CD1c-positive myeloid dendritic cell (primary cell): Measurements from ENCODE around the gene MARS1.

Experiments used
- DNase-seq: peaks from one replicate; pipeline ENCODE4 v3.0.0-alpha.2; 2016; ENCODE audit errors: extremely low spot score

MARS1 gene

DNA sequence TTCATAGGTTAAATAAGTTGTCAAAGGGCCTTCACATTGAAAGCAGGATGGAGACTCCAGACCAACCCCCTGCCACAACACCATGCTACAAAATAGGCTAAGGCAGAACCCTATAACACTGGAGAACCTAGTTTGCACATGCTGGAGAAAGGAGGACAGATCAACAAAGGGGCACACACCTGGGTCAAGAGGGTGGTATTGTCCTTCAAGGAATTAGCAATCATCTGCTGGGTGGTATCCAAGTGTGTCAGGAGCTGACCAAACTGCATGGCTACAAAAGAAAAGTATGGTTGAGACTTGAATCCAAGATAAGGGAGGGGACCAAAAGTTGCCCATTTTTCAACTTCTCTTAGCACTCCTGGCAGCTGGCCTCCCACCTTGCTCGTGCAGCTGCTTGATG is 44.0 kb downstream of the MARS1 start:
- DNase-seq: no peak

DNA sequence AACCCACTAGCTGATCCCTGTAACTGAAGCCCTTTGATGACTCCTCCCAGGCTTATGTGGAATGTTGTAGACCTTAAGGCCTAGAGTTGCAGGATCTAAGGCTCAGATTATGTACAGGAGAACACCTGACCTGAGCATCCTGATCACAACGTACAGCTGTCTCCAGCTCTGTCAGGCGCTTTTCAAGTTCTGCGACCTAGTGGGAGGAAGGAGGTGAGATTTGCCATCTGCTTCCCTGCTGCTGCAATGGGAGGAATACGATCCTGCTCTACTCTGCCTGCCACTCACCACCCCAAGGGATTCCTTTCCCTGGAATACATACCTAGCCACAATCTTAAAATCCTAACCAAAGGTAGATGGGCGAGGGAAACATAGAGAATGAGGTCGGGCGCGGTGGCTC is 45.2 kb downstream of the MARS1 start:
- DNase-seq: no peak

DNA sequence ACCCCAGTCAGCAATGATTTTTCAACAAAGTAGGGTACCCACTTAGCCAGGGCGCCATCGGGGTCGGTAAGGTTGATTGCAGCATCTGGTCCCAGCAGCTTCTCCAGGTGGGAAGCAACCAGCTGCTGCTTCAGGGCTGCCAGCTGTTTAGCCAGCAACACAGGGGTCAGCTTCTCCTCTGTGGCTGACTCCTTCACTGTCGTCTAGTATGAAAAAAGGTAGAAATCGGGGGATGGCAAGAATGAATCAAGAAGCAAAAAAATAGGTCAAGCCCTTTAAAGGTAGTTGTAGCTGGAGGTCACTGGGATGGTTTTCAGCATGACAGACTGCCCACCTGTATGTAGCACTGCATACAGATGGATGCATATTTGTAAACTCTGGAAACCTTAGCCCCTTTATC is 46.4 kb downstream of the MARS1 start:
- no peak for DNase-seq

DNA sequence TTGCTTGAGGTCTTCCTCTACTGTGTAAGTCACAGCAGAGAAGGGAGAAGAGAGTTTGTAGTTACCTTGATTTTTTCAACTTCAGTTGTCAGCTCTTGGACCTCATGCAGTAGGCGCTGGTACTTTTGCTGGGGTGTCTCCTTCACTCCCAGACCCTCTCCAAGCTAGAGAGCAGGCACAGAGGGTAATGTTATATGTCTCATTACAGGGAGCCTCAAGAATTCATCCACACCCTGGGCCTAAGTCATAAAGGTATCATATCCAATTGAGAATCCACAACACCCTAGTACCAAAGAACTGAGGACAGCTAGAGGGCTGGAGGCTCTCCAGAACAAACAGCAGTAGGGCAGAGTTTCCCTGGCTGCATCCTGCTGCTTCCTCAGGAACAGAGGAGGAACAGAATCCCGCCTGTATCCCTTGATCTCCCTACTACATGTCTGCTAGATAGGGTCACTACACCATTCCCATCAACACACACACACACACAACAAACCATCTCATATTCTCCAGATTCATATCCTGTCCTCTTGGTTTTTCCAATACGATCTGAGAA is 47.2 kb downstream of the MARS1 start:
- DNase-seq: no peak

DNA sequence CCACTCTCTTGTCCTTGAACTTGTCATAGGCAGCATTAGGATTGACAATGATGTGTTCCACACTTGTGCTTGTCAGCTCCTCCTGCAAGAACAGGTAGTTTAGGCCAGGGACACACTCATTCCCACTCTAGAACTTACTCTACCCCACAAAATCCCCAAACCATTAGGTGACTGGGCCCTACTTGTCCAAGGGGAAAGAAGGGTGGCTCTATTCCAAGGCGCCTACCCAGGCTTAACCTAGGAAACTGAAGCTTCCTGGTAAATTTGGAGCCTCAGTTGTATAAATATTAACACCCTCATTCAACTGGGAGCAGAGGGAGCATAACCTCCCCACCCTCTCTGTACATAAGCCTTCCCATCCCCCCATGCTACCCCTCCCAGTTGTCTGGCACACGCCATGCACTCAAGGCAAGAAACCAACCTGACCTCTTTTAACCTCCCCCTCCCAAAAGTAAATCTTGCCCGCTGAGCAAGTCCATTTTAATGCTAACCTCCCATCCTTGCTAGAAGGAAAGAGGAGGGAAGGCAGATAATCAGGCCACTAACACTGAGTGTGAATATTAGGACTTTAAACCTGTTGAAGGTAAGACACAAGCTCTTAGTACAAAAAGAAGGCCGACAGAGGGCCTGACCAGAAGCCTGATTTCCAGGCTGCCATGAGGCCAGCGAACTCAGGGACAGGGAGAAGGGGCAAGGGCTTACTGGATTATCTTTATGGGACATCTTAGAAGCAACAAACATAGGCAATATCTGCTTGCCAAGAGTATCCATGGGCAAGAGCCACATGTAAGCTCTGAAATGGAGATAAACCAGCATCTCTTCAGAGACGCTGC is 48.1 kb downstream of the MARS1 start:
- DNase-seq: no peak

DNA sequence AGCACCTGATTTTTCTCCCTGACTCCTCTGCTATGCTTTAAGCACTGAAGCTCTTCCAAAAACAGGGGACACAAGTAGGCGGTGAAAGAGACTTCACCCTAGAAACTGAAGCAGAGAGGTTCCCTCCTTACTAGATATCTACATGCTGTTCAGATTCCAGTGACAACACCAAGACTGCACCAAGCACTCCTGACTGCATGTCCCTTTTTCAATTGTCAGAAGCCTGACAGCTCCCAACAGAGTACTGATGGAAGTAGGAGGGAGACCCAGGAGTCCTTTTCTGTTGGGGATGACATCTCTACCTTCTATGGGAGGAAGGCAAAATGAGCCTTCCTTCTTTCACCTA is 48.7 kb downstream of the MARS1 start:
- no peak for DNase-seq

DNA sequence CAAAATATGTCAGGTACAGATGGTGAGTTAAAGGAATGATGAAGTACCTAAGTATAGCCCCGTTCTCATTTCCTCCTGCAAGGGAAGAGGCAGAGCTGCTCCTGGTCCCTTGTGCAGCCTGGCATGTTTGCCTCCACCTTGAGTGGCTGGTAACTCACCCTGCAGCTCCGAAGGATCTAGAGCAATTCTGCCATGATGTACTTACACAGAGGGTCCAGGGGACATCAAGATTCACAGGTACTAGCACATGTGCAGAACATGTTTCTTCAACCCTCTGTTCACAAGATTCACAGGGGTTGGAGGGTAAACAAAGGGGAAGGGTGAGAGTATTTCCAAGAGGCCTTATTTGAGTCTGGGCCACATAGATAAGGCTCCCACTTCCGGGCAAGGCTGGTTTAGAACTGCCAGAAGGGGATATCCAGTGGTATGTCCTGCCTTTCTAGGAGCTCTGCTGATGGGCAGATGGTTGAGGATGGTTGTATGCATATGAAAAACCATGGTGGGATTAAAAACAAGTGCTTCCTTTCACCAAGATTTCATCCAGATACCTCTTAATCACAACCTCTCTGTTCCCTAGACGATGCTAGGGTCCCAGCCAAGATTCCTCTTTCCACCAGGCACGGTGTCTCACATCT is 51.4 kb downstream of the MARS1 start:
- DNase-seq: no peak

DNA sequence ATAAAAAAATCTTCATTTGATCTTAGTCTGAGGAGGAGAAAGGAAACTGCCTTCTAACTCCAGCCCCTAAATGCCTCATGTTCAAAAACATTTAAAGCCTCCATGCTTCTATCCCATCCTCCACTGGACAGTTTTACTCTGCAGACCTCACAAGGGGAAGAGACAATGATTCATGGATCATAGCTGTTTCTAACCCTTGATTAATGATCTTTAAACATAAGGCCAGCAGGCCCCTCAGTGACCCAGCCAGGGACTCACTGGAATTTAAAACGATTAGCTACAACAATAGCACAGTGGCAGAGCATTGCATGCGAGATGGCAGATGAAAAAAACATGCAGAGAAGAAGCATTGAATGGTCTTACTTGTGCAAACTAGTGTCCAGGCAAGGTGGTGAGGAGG is 53.1 kb downstream of the MARS1 start:
- no peak for DNase-seq

DNA sequence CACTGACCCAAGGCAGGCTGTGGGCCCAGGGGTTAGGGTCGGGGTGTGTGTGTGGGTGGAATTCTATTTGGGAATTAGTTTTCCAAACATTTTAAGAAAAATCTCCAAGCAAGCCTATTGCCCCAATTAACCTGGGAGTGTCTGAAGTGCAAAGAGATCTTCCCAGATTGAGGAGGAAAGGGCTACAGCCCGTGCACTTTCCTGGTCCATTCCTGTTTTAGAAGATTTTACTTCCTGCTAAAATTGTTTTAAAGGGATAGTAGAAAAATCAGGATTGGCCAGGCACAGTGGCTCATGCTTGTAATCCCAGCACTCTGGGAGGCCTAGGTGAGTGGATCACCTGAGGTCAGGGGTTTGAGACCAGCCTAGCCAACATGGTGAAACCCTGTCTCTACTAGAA is 53.8 kb downstream of the MARS1 start:
- DNase-seq: no peak

DNA sequence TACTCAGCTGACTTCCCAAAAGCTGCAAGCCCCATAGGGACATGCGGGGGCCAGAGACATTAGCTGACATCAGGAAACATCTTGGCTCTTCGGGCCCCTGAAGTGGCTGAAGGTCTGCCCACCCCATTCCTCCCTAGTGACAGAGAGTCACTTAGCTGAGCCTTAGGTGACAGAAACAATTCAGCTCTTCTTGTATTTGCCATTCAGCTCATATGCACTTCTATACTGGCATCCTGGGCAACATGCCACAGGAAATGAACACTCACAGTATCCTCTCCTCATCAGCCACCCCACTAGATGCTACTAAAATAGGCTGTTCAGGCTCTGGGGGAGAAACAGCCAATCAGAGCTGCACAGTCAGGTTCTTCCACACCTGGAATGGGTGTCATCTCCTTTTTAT is 55.7 kb downstream of the MARS1 start:
- DNase-seq: no peak

DNA sequence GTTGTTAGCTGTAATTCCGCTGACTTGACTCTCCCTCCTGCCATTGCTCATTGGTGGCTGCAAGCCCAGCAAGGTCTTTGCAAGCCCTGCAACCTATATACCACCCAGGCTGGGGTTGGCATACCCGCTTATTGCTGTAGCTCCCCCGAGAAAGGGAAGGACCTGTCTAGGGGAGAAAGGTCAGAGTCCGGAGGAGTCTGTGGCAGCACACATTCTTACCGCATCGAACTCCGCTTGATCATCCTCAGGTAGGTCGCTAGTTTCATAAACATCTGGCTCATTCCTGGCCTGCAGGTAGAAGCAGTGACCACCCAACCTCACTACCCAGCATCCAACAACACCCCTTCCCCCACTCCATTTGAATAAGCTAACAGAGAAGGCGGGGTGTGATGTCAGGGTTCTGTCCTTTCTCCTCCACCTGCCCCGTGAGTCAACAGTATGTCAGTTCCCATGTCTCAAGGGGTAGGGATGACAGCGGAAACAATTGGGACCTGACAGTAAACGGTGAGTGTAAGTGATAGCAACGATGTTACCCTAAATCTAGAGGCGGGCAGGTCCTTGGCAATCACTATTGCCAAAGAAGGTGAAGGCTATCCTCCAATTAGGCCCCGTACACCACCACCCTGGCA is 58.1 kb downstream of the MARS1 start:
- no peak for DNase-seq

DNA sequence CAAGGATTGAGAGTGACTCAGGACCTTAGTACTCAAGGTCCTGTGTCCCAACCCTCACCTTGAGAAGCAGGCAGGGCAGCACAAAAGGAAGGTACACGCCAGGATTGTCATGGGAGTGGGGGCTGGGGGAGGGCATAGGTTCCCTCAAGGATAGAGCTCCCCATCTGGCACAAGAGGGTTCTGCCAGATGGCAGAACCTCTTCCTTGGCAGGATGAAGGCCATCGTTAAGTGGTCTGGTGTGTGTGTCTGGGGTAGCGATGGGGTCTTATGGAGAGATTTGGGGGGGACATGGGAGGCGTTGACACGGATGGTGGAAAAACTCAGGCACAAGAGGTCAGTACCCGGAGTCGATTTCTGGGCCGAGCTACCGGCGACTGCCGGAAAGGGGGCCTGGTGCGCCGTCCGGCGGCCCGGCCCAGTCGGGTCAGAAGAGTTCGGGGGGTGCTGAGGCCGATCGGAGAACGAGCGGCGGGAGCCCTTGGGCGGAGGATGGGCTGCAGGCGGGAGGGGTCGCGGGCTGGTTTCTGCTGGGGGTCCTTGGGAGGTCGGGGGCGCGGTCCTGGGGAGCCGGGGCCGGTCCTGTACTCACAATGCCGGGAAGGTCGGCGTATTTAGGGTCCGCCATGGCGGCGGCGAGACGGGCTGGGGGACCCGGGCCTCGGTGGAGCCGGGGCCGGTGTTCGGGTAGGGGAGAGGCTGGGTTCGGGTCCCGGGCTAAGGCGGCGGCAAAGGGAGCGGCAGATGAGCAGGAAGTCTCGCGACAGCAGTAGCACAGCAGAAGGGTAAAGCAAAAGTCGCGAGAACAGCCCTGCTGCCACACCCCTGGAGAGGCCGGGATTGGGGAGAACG is 58.8 kb downstream of the MARS1 start, which contains the start of gene DCTN2:
Gene DCTN2, minus strand, starts transcription at position 755 of the 850 bp plus-strand sequence. Its CDS starts 129 bp downstream, at position 626.
- peak; percentile 97 for DNase-seq

DNA sequence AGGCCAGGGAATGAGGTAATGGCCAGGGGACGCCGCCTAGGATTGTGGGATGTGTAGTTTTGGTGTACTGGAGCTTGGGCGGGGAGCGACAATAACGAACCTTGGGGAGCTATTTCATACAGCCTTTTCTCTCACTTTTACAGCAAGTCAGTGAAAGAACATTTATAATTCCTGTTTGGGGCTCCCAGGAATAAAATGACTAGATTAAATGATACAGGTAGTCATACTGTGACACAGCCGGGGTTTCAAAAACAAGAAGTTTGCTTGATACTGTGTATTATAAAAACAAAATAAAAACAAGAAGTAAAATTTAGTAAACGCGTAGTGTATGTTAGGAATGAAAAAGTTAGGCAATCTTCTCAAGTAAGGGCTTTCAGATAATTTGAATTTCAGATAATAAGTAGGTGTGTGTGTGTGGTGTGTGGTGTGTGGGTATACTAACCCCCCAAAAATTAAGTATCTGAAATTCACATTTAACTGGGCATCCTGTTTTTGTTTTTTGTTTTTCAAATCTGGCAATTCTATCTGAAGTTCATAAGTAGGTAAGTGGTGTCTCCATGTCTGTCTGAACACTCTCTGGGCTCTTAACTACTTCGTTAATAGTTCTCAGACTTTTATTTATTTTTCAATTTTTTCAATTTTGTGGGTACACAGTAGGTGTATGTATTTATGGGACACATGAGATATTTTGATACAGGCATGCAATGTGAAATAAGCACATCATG is 59.6 kb downstream of the MARS1 start:
- DNase-seq: no peak

DNA sequence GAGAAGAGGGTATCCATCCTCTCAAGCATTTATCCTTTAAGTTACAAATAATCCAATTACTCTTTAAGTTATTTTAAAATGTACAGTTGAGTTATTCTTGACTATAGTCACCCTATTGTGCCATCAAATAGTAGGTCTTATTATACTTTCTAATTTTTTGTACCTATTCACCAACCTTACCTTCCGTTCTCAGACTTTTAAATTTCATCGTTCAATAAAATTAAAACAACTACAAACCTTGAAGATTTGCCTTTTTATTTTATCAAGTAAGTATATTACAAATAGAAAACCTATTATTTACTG is 60.1 kb downstream of the MARS1 start:
- no peak for DNase-seq

DNA sequence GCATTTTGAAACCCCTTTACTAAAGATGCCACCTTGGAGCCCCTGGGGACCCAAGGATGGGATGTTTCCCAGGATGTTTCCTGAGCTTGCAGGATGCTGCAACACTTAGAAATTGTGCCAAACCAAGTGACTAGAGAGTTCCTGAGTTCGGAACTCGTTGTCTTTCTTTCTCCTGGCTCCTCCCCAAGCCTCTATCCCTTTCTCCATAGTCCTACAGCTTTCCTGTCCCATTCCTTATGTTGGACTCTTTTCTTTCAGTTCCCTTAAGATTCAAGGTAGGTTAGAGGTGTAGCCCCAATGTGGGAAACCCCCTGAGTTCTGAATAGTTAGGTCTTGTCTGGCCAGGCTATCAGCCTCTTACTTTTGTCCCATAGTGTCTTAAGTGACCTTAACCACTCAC is 60.6 kb downstream of the MARS1 start:
- DNase-seq: no peak

DNA sequence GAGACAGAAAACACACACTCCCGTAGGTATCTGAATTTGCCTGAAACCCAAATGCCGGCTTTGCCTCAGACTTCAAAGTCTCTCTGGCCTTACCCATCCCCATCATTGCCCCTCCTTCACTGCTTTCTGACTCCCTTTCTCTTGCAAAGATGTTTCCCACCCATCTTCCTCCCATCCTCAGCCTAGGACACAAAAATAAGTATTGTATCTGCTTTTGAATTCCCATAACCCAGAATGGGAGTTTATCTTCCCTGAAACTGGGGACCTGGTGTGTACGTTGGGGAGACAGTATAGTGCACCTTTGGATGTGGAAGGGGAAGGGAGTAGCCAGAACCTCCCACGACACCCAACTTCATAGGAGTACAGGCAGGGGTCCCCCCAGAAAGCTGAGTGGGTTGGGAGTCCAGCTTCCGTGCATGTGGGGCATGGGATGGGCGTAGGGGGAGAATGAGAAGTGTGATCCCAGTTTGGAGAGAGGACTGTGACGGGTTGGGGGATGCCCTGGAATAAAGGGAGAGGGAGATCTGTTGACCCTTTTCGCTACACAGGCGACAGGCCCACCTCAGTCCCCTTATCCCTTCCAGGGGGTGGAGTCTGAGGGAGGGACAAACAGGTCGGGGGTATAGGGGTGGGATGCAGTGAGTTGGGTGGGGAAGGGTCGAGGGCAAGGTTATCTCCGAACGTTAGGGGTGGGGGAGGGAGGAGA is 61.5 kb downstream of the MARS1 start:
- no peak for DNase-seq

DNA sequence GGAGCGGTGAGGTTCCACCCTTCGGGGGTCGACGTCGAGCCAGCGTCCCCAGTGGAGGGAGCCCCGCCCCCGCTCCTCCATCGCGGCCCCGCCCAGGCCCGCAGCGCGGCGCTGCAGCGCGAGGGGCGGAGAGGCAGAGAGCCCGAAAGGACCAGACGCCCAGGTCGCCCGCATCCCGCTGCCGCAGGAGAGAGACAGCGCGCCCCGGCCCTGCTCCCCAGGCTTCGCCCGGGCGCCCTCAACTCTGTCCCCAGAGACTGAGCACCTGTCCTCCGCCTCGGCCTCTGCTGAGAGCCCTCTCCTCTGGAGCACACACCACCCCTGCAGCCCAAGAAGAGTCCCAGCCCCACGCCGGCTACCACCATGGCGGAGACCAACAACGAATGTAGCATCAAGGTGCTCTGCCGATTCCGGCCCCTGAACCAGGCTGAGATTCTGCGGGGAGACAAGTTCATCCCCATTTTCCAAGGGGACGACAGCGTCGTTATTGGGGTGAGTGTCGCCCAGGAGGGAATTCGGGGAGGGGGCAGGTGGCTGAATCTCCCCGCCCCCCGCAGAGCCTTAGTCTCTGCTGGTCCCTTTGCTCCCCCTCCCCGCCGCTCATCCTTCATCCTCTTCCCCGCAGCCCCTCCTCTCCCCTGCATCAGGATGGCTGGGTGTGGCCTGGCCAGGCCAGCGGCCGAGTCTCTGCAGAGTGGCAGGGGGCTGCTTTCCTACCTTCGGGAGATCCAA is 62.2 kb downstream of the MARS1 start, which contains the start of gene KIF5A:
Gene KIF5A, plus strand, starts transcription at position 136 of the 732 bp plus-strand sequence. Its CDS starts 228 bp downstream, at position 364.
- peak; percentile 17 for DNase-seq

DNA sequence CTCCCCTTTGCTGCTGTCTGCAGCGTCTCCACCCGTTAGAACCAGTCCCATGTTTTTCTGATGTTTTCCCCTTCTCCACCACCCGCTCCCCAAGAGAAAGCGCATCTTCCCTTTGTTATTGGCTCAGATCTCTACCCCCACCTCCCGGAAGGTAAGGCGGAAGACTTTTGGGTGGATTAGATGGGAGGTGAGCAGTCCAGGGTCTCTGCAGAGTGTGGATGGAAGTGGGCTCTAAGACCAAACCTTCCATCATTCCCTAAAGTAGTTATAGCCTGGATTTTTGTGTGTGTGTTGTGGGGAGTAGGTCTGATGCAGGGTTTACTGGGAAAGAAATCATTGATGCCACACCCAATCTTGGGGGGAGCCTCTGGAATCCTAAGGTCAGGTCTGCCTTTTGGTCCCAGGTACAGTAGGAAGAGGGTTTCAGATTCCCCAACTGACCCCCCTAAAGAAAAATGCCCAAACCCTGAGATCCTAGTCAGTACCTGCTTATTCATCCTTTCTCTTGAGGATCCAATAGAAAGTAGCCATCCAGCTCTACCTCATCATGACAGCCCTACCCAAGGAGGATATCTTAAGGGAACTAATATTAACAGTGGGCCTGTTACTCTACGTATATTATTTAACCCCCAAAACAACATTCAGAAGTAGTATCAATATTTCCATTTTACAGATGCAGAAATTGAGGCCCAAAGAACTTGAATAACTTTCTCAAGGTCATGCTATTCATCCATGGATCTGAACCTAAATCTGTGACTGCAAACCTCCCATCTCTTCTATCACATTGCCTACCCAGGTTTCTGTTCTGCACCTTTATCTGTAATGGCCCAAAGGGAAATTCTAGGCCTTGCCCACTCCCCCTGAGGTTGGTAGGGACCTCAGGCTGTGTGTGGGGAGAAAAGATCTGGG is 63.0 kb downstream of the MARS1 start:
- DNase-seq: no peak
